ENCODE results near the gene S1PR4. TPM values are rescaled to one million over a fixed set of nuclear protein-coding genes. Genes with fewer than 3 reads are reported as not detected.
A peak's percentile ranks its signal among the peaks of the same experiment; 100 is the strongest.

S1PR4 gene
- total and polyA plus RNA-seq, 3 experiments from 2014 or later = 64.3 to 494 (median 68.9) TPM

- Mint-ChIP-seq H3K4me3 (peak overlapping the region; percentile 82 to 92 (median 87)), H3K9me3 (no peaks in the 10 kb centered on the region), H3K36me3 (peaks cover 4 to 51% (median 5%) of the 10 kb centered on the region in 3 donors), H3K27ac (peak overlapping the region; percentile 16 to 88 (median 68)), H3K4me1 (peaks cover 56 to 64% (median 62%) of the 10 kb centered on the region in 3 donors), H3K27me3 (no peaks in the 10 kb centered on the region)
- CTCF ChIA-PET = interaction anchor here (0.6 to 2.2 kb wide), 2 partner anchors 12 to 23 kb away, joined by 3 to 6 read pairs; no protein-coding TSS in a partner anchor
- Histone ChIP-seq H3K4me3 (ENCODE audit: low read length) (peak overlapping the region; percentile 69), H3K27ac (ENCODE audit: low read depth, low read length) (peak overlapping the region; percentile 72), H3K36me3 (ENCODE audit: insufficient read depth, low read length) (no peaks in the 10 kb centered on the region), H3K9me3 (ENCODE audit: low read length) (no peaks in the 10 kb centered on the region), H3K27me3 (ENCODE audit: insufficient read depth, low read length, poor library complexity, severe bottlenecking) (no peaks in the 10 kb centered on the region), H3K4me1 (ENCODE audit: insufficient read depth, low read length) (peaks cover 57% of the 10 kb centered on the region)
- no peak for DNase-seq
- POLR2A ChIA-PET = interaction anchor here (0.5 to 1.3 kb wide), 2 partner anchors 13 to 237 kb away, joined by 3 read pairs; no protein-coding TSS in a partner anchor
These were observed 8.5 kb downstream of the S1PR4 start for GRCh38 chr19:3186891-3187661.

DNA sequence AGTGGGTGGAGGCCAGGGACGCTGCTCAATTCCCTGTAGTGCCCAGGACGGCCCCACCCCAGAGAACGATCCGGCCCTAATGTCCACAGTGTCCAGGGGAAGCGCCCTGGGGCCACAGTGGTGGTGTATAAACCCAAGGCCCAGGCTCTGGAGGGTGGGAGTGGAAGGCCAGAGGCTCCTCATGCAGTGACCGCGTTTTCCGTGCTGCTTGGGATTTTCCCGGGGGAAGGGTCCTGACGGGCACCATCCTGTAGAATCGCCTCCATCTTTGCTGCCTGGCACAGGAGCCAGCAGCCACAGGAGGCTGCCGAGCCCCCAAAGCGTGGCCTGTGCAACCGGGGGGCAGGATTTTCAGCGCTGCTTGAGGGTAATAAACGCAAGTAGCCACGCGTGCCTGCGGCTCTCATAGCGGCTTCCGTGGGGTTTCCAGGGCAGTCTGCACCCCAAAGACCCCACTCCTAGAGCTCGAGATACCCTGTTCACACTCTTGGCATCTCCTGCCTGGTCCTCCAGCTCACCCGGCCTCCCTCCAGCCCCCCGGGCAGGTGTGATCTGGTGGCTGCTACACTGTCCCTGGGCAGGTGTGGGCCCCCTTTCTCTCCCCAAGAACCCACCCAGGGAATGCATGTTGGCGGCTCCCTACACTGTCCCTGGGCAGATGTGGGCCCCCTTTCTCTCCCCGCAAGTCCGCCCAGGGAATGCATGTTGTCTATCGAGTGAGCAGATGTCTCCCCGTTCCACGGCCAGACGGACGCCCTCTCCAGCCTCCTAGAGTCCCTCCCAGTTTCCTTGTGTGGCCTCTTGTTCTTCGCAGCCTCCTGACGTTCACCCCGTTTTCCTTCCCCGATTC, 9.3 kb downstream of the S1PR4 start:
- Histone ChIP-seq H3K4me3 (ENCODE audit: low read length) (no peak overlapping the region), H3K9me3 (ENCODE audit: low read length) (no peaks in the 10 kb centered on the region), H3K36me3 (ENCODE audit: insufficient read depth, low read length) (no peaks in the 10 kb centered on the region), H3K27me3 (ENCODE audit: insufficient read depth, low read length, poor library complexity, severe bottlenecking) (no peaks in the 10 kb centered on the region), H3K4me1 (ENCODE audit: insufficient read depth, low read length) (peaks cover 53% of the 10 kb centered on the region), H3K27ac (ENCODE audit: low read depth, low read length) (no peak overlapping the region)
- Mint-ChIP-seq H3K4me3 (peak overlapping the region; percentile 47 to 92 (median 85)), H3K36me3 (peaks cover 2 to 48% (median 2%) of the 10 kb centered on the region in 3 donors), H3K9me3 (no peaks in the 10 kb centered on the region), H3K27me3 (no peaks in the 10 kb centered on the region), H3K4me1 (peaks cover 53 to 60% (median 58%) of the 10 kb centered on the region in 3 donors), H3K27ac (peak overlapping the region in 3 of 8 donors; percentile 43 to 63 (median 47))
- ChIA-PET CTCF (interaction anchor here (2.2 kb wide), 1 partner anchor 24 kb away, joined by 6 read pairs; no protein-coding TSS in a partner anchor), POLR2A (interaction anchor here (0.5 kb wide), 1 partner anchor 12 kb away, joined by 3 read pairs; no protein-coding TSS in a partner anchor)
- no peak for DNase-seq

DNA sequence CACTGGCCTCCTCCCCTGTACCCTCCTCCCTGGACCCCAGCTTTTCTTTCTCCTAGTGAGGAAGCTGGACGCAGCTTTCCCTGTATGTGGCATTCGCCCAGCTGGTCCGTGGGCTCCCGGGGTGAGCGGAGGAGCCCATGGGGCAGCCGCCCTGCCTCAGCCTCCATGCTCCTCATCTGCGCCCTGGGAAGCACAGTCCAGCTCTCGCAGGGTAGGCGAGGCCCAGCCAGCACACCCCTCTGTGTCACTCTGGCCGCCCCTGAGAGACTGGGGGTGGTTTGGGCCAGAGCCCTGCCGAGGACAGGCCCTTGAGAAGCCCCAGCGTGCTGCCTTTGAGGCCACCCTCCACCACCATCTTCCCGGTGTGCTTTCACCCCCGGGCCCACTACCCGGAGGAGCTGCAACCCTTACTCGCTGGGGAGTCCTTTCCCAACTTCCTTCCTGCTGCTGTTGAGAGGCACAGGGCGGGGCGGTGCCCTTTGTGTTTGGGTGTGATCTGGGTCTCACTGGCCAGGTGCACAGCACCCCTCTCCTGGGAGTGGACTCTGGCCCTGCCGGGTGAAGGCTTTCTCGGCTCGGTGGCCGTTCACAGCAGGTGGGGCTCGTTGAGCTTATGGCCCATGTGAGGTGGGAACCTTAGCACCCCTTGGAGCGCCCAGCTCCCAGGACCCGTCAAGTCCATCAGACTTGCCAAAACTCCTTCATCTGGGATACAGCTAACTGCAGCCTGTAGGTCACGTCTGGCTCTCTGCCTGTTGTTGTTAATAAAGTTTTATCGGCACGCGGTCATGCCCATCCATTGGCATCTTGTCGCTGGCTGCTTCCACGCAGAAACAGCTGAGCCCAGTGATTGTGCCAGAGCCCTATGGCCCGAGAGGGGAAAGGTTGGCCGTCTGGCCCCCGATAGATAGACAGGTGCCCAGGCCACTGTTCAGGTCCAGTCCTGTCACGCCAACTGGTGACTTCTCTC, 10.3 kb downstream of the S1PR4 start:
- Histone ChIP-seq H3K27ac (ENCODE audit: low read depth, low read length) (no peak overlapping the region), H3K9me3 (ENCODE audit: low read length) (no peaks in the 10 kb centered on the region), H3K36me3 (ENCODE audit: insufficient read depth, low read length) (no peaks in the 10 kb centered on the region), H3K4me3 (ENCODE audit: low read length) (no peak overlapping the region), H3K27me3 (ENCODE audit: insufficient read depth, low read length, poor library complexity, severe bottlenecking) (no peaks in the 10 kb centered on the region), H3K4me1 (ENCODE audit: insufficient read depth, low read length) (peaks cover 43% of the 10 kb centered on the region)
- Mint-ChIP-seq H3K27ac (peak overlapping the region in 2 of 8 donors; percentile 43 to 68), H3K4me3 (peak overlapping the region; percentile 41 to 92 (median 59)), H3K36me3 (peaks cover 0 to 45% (median 1%) of the 10 kb centered on the region in 3 donors), H3K4me1 (peaks cover 47 to 52% (median 51%) of the 10 kb centered on the region in 3 donors), H3K27me3 (no peaks in the 10 kb centered on the region), H3K9me3 (no peaks in the 10 kb centered on the region)
- no peak for DNase-seq
- POLR2A ChIA-PET = no interaction called here
- CTCF ChIA-PET = interaction anchor here (0.6 to 2.2 kb wide), 2 partner anchors 25 to 60 kb away, joined by 3 to 6 read pairs; no protein-coding TSS in a partner anchor

GRCh38 chr19:3189702-3190469, 11.3 kb downstream of the S1PR4 start:
- Histone ChIP-seq H3K4me3 (ENCODE audit: low read length) (no peak overlapping the region), H3K4me1 (ENCODE audit: insufficient read depth, low read length) (peaks cover 33% of the 10 kb centered on the region), H3K27ac (ENCODE audit: low read depth, low read length) (no peak overlapping the region), H3K36me3 (ENCODE audit: insufficient read depth, low read length) (no peaks in the 10 kb centered on the region), H3K27me3 (ENCODE audit: insufficient read depth, low read length, poor library complexity, severe bottlenecking) (no peaks in the 10 kb centered on the region), H3K9me3 (ENCODE audit: low read length) (no peaks in the 10 kb centered on the region)
- Mint-ChIP-seq H3K27me3 (no peaks in the 10 kb centered on the region), H3K27ac (no peak overlapping the region), H3K4me1 (peaks cover 37 to 42% (median 42%) of the 10 kb centered on the region in 3 donors), H3K9me3 (no peaks in the 10 kb centered on the region), H3K4me3 (no peak overlapping the region), H3K36me3 (peaks cover 0 to 46% (median 7%) of the 10 kb centered on the region in 3 donors)
- ChIA-PET POLR2A (no interaction called here), CTCF (interaction anchor here (0.6 kb wide), 1 partner anchor 61 kb away, joined by 3 read pairs; no protein-coding TSS in a partner anchor)
- DNase-seq = no peak

GRCh38 chr19:3190470-3190770, 11.9 kb downstream of the S1PR4 start:
- no peaks in the 10 kb centered on the region for H3K27me3 ChIP-seq (ENCODE audit: insufficient read depth, low read length, poor library complexity, severe bottlenecking)
- ChIA-PET CTCF (no interaction called here), POLR2A (no interaction called here)

GRCh38 chr19:3190921-3191805, 12.6 kb downstream of the S1PR4 start:
- Histone ChIP-seq H3K4me3 (ENCODE audit: low read length) (no peak overlapping the region), H3K36me3 (ENCODE audit: insufficient read depth, low read length) (no peaks in the 10 kb centered on the region), H3K27ac (ENCODE audit: low read depth, low read length) (no peak overlapping the region), H3K9me3 (ENCODE audit: low read length) (no peaks in the 10 kb centered on the region), H3K4me1 (ENCODE audit: insufficient read depth, low read length) (peaks cover 32% of the 10 kb centered on the region), H3K27me3 (ENCODE audit: insufficient read depth, low read length, poor library complexity, severe bottlenecking) (no peaks in the 10 kb centered on the region)
- Mint-ChIP-seq H3K27ac (peak overlapping the region in 2 of 8 donors; percentile 62 to 73), H3K9me3 (no peaks in the 10 kb centered on the region), H3K27me3 (no peaks in the 10 kb centered on the region), H3K36me3 (peaks cover 0 to 44% (median 7%) of the 10 kb centered on the region in 3 donors), H3K4me1 (peaks cover 31 to 36% (median 34%) of the 10 kb centered on the region in 3 donors), H3K4me3 (no peak overlapping the region)
- CTCF ChIA-PET = no interaction called here
- POLR2A ChIA-PET = no interaction called here
- DNase-seq = no peak

More at GRCh38 chr19:3190470-3190770, 11.9 kb downstream of the S1PR4 start:
- Mint-ChIP-seq H3K4me3 (no peak overlapping the region), H3K27me3 (no peaks in the 10 kb centered on the region), H3K36me3 (peaks cover 0 to 43% (median 7%) of the 10 kb centered on the region in 3 donors), H3K4me1 (peaks cover 33 to 37% (median 36%) of the 10 kb centered on the region in 3 donors), H3K9me3 (no peaks in the 10 kb centered on the region), H3K27ac (no peak overlapping the region)
- no peak overlapping the region for H3K27ac ChIP-seq (ENCODE audit: low read depth, low read length)
- DNase-seq = no peak
- no peak overlapping the region for H3K4me3 ChIP-seq (ENCODE audit: low read length)
- no peaks in the 10 kb centered on the region for H3K9me3 ChIP-seq (ENCODE audit: low read length)
- H3K4me1 ChIP-seq (ENCODE audit: insufficient read depth, low read length) = peaks cover 32% of the 10 kb centered on the region
- no peaks in the 10 kb centered on the region for H3K36me3 ChIP-seq (ENCODE audit: insufficient read depth, low read length)
